COLO829 (cell line): ENCODE results near the gene GINS2.

Experiments
- DNase-seq: peaks from one replicate; pipeline ENCODE4 v3.0.0; 2012; ENCODE audit warnings: low spot score

Gene GINS2

GRCh38 chr16:85640254-85640558 is 48.5 kb downstream of the GINS2 start:
- no peak for DNase-seq

GRCh38 chr16:85639529-85640253 is 49.1 kb downstream of the GINS2 start:
- DNase-seq: no peak

GRCh38 chr16:85638695-85639409 is 49.9 kb downstream of the GINS2 start:
- DNase-seq: no peak

GRCh38 chr16:85637808-85638647 is 50.7 kb downstream of the GINS2 start:
- no peak for DNase-seq

GRCh38 chr16:85637061-85637807 is 51.5 kb downstream of the GINS2 start:
- no peak for DNase-seq

GRCh38 chr16:85636234-85636812 is 52.4 kb downstream of the GINS2 start:
- DNase-seq: no peak

- no peak for DNase-seq
These were observed 53.1 kb downstream of the GINS2 start for GRCh38 chr16:85635545-85636140.

GRCh38 chr16:85634747-85635544 is 53.8 kb downstream of the GINS2 start:
- no peak for DNase-seq

GRCh38 chr16:85633888-85634287 is 54.9 kb downstream of the GINS2 start:
- DNase-seq: no peak

GRCh38 chr16:85633438-85633743 is 55.4 kb downstream of the GINS2 start:
- DNase-seq: no peak

GRCh38 chr16:85632709-85633437 is 55.9 kb downstream of the GINS2 start:
- no peak for DNase-seq

GRCh38 chr16:85631802-85632393 is 56.9 kb downstream of the GINS2 start:
- DNase-seq: no peak

- no peak for DNase-seq
These were observed 57.5 kb downstream of the GINS2 start for GRCh38 chr16:85631230-85631629.

GRCh38 chr16:85629853-85630252 is 58.9 kb downstream of the GINS2 start:
- no peak for DNase-seq

GRCh38 chr16:85629326-85629725 is 59.4 kb downstream of the GINS2 start:
- DNase-seq: no peak

GRCh38 chr16:85628645-85629044 is 60.1 kb downstream of the GINS2 start:
- no peak for DNase-seq

GRCh38 chr16:85628265-85628556 is 60.5 kb downstream of the GINS2 start:
- DNase-seq: no peak

- no peak for DNase-seq
These were observed 61.1 kb downstream of the GINS2 start for GRCh38 chr16:85627526-85628264.

- no peak for DNase-seq
These were observed 61.7 kb downstream of the GINS2 start for GRCh38 chr16:85627089-85627488.
